ENCODE measurements around the gene UBE2O. TPM values are rescaled to one million over a fixed set of nuclear protein-coding genes. Genes with fewer than 3 reads are reported as not detected.

The UBE2O gene
- total RNA-seq, 1 donor from 2014 or later, result 94.3 TPM

GRCh38 chr17:76441686-76442340 lies 11.1 kb downstream of the UBE2O start:
- no peak overlapping the region for H3K27ac Mint-ChIP-seq (ENCODE audit: unreplicated experiment)
- no peak for TF ChIP-seq CTCF (IDR thresholded peaks at IDR 0.05; ENCODE audit: partially characterized antibody, unreplicated experiment)

GRCh38 chr17:76440751-76441362 lies 12.1 kb downstream of the UBE2O start:
- Mint-ChIP-seq H3K27me3 (ENCODE audit: unreplicated experiment) (peaks cover 14% of the 10 kb centered on the region), H3K4me1 (ENCODE audit: low read depth, unreplicated experiment) (peaks cover 54% of the 10 kb centered on the region), H3K4me3 (ENCODE audit: unreplicated experiment) (no peak overlapping the region), H3K27ac (ENCODE audit: unreplicated experiment) (no peak overlapping the region), H3K9me3 (ENCODE audit: unreplicated experiment) (peaks cover 2% of the 10 kb centered on the region), H3K36me3 (ENCODE audit: unreplicated experiment) (peaks cover 6% of the 10 kb centered on the region)
- TF ChIP-seq CTCF (IDR thresholded peaks at IDR 0.05; ENCODE audit: partially characterized antibody, unreplicated experiment), result no peak
- no peak for DNase-seq

More at GRCh38 chr17:76441686-76442340, 11.1 kb downstream of the UBE2O start:
- peaks cover 6% of the 10 kb centered on the region for H3K36me3 Mint-ChIP-seq (ENCODE audit: unreplicated experiment)
- peaks cover 14% of the 10 kb centered on the region for H3K27me3 Mint-ChIP-seq (ENCODE audit: unreplicated experiment)
- H3K9me3 Mint-ChIP-seq (ENCODE audit: unreplicated experiment), result peaks cover 2% of the 10 kb centered on the region
- H3K4me3 Mint-ChIP-seq (ENCODE audit: unreplicated experiment), result no peak overlapping the region
- peak; percentile 43 for DNase-seq
- H3K4me1 Mint-ChIP-seq (ENCODE audit: low read depth, unreplicated experiment), result peaks cover 58% of the 10 kb centered on the region

- Mint-ChIP-seq H3K9me3 (ENCODE audit: unreplicated experiment) (peaks cover 2% of the 10 kb centered on the region), H3K27me3 (ENCODE audit: unreplicated experiment) (peaks cover 6% of the 10 kb centered on the region), H3K36me3 (ENCODE audit: unreplicated experiment) (peaks cover 6% of the 10 kb centered on the region), H3K4me3 (ENCODE audit: unreplicated experiment) (no peak overlapping the region), H3K27ac (ENCODE audit: unreplicated experiment) (no peak overlapping the region), H3K4me1 (ENCODE audit: low read depth, unreplicated experiment) (peaks cover 39% of the 10 kb centered on the region)
- no peak for TF ChIP-seq CTCF (IDR thresholded peaks at IDR 0.05; ENCODE audit: partially characterized antibody, unreplicated experiment)
- DNase-seq, result no peak
Observed at GRCh38 chr17:76439314-76439928, 13.5 kb downstream of the UBE2O start.

DNA sequence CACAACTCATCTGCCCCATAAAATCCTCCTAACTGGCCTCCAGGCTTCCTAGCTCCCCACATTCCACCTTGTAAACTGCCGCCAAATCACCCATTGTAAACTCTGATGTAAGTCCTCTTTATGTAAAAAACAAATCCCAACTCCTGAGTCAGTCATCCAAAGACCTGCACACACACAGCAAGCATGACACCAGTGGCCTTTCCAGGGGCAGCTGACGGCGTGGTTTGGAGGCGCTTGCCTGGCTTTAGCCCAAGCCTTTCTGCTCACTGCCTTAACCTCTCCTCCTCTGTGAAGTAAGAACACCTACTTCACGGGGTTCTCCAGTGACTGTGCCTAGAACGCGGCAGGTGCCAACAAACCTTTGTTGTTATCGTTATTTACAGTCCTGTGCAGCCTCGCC lies 14.0 kb downstream of the UBE2O start:
- TF ChIP-seq CTCF (IDR thresholded peaks at IDR 0.05; ENCODE audit: partially characterized antibody, unreplicated experiment), result no peak
- no peak overlapping the region for H3K27ac Mint-ChIP-seq (ENCODE audit: unreplicated experiment)
- peak overlapping the region; percentile 3 for H3K4me3 Mint-ChIP-seq (ENCODE audit: unreplicated experiment)
- peaks cover 4% of the 10 kb centered on the region for H3K27me3 Mint-ChIP-seq (ENCODE audit: unreplicated experiment)
- H3K9me3 Mint-ChIP-seq (ENCODE audit: unreplicated experiment), result peaks cover 4% of the 10 kb centered on the region
- H3K4me1 Mint-ChIP-seq (ENCODE audit: low read depth, unreplicated experiment), result peaks cover 35% of the 10 kb centered on the region
- peaks cover 6% of the 10 kb centered on the region for H3K36me3 Mint-ChIP-seq (ENCODE audit: unreplicated experiment)
- no peak for DNase-seq
